K562 (cell line): ENCODE data around the gene TTC9C. TPM values are rescaled to one million over a fixed set of nuclear protein-coding genes. Genes with fewer than 3 reads are reported as not detected.

Experiments used
- CSDE1 ChIP-seq, 2 experiments: fragments of 450-650 bp; IDR thresholded peaks; 2 replicates each; pipeline ENCODE4 v1.6.1; 2016; ENCODE audit warnings: mild to moderate bottlenecking in 1 of 2
- ERF ChIP-seq: fragments of 450-650 bp; formaldehyde crosslinking; IDR thresholded peaks from 2 replicates; pipeline ENCODE4 v1.4.0; 2020; ENCODE audit warnings: mild to moderate bottlenecking, mixed read lengths
- ETS2 ChIP-seq: IDR thresholded peaks from 2 replicates; pipeline ENCODE4 v1.6.1; 2016; ENCODE audit warnings: borderline replicate concordance, missing genetic modification characterization, mild to moderate bottlenecking, moderate library complexity, missing compliant biosample characterization; ENCODE audit not compliant: poor library complexity, severe bottlenecking
- GATAD2B ChIP-seq: fragments of 450-650 bp; IDR thresholded peaks from 2 replicates; pipeline ENCODE4 v1.6.1; 2017; ENCODE audit warnings: mild to moderate bottlenecking, borderline replicate concordance
- HINFP ChIP-seq: fragments of 450-650 bp; conservative IDR thresholded peaks from 2 replicates; pipeline ENCODE4 v1.6.1; 2016; ENCODE audit warnings: missing genetic modification characterization, low read depth, mild to moderate bottlenecking, control low read depth, missing compliant biosample characterization
- HLTF ChIP-seq: fragments of 450-650 bp; IDR thresholded peaks from 2 replicates; pipeline ENCODE4 v1.6.1; 2016
- NFE2 ChIP-seq: IDR thresholded peaks from 2 replicates; pipeline ENCODE4 v1.6.1; 2014; ENCODE audit warnings: antibody characterized with exemption, low read depth
- POLR3G ChIP-seq: IDR thresholded peaks from 2 replicates; pipeline ENCODE4 v1.6.1; 2011; ENCODE audit not compliant: insufficient read length, insufficient replicate concordance; ENCODE audit errors: extremely low read depth
- POU5F1 ChIP-seq: fragments of 150-350 bp; IDR thresholded peaks from 2 replicates; pipeline ENCODE4 v1.6.1; 2014; ENCODE audit warnings: borderline replicate concordance, low read length, low read depth, mild to moderate bottlenecking; ENCODE audit not compliant: partially characterized antibody
- PTRF ChIP-seq: fragments of 450-650 bp; IDR thresholded peaks from 2 replicates; pipeline ENCODE4 v1.6.1; 2016; ENCODE audit warnings: mild to moderate bottlenecking, missing genetic modification characterization, missing compliant biosample characterization
- SIN3A ChIP-seq, 2 experiments: fragments of 150-350 bp in 1 of 2; IDR thresholded peaks; 2 replicates each; pipeline ENCODE4 v1.6.1; 2011 to 2016; ENCODE audit warnings: borderline replicate concordance in 2 of 2, low read depth in 2 of 2, low read length in 2 of 2, mild to moderate bottlenecking in 2 of 2, moderate library complexity in 2 of 2; ENCODE audit not compliant: control insufficient read depth in 1 of 2
- SRSF1 ChIP-seq: fragments of 200-400 bp; formaldehyde crosslinking; IDR thresholded peaks from 2 replicates; pipeline ENCODE4 v1.6.1; 2017; ENCODE audit warnings: mild to moderate bottlenecking, low read depth, low read length, moderate library complexity
- TAF15 ChIP-seq: fragments of 200-400 bp; formaldehyde crosslinking; IDR thresholded peaks from 2 replicates; pipeline ENCODE4 v1.6.1; 2017; ENCODE audit warnings: mild to moderate bottlenecking, low read depth, low read length, moderate library complexity
- ZFP30 ChIP-seq: fragments of 250-450 bp; sonication (Bioruptor Pico); IDR thresholded peaks from 2 replicates; pipeline ENCODE4 v1.8.0; 2022; ENCODE audit warnings: moderate library complexity, mild to moderate bottlenecking, inconsistent platforms, borderline replicate concordance
- ZNF347 ChIP-seq: fragments of 450-650 bp; formaldehyde crosslinking; IDR thresholded peaks from 2 replicates; pipeline ENCODE4 v1.4.0; 2020; ENCODE audit warnings: low read depth, mild to moderate bottlenecking, moderate library complexity
- ZNF584 ChIP-seq: fragments of 200-800 bp; sonication (Bioruptor generic); IDR thresholded peaks from 2 replicates; pipeline ENCODE4 v1.6.1; 2016; ENCODE audit warnings: low read depth, mild to moderate bottlenecking, missing genetic modification characterization, missing compliant biosample characterization
- ZNF699 ChIP-seq: fragments of 250-450 bp; sonication (Bioruptor Pico); IDR thresholded peaks from 2 replicates; pipeline ENCODE4 v1.8.0; 2021; ENCODE audit warnings: mild to moderate bottlenecking, moderate library complexity; ENCODE audit not compliant: insufficient replicate concordance
- polyA plus RNA-seq, 8 experiments: library from polyadenylated mRNA; depleted of rRNA in 4 of 8; stranded (reverse) in 5 of 8; unstranded in 3 of 8; fragments of >200 nt; fragmentation: Nextera tagmentation in 2 of 8; fragmentation: Illumina TruSeq in 1 of 8; extraction: Ambion mirVana in 2 of 8; extraction: Trizol in 1 of 8; gene quantifications; 2 replicates each; pipeline versions ENCODE4 v1.2.1 to v1.2.3, GENCODE V29; 2011 to 2014; ENCODE audit warnings: inconsistent platforms in 1 of 8, missing spikeins in 1 of 8
- total RNA-seq, 7 experiments: library from RNA; depleted of rRNA in 6 of 7; stranded (reverse); fragments of >200 nt in 6 of 7; fragmentation: Illumina TruSeq in 2 of 7; extraction: Trizol in 2 of 7; gene quantifications; 2 replicates each; pipeline versions ENCODE4 v1.2.1 to v1.2.3, GENCODE V29; 2011 to 2021; ENCODE audit warnings: low replicate concordance in 1 of 7
- TF ChIP-seq, protein P1 (sequence below): fragments of 450-650 bp; IDR thresholded peaks from 2 replicates; pipeline ENCODE4 v1.6.1; 2016; ENCODE audit warnings: low read depth, mild to moderate bottlenecking, moderate library complexity
- TF ChIP-seq, protein P2 (sequence below): sonication (generic); formaldehyde crosslinking; IDR thresholded peaks from 2 replicates; pipeline ENCODE4 v1.8.1; 2023; ENCODE audit warnings: mild to moderate bottlenecking, missing genetic modification reagents, moderate library complexity
- TF ChIP-seq, protein P3 (sequence below): sonication (generic); formaldehyde crosslinking; IDR thresholded peaks from 2 replicates; pipeline ENCODE4 v1.5.0; 2020; ENCODE audit warnings: missing genetic modification reagents
- TF ChIP-seq, protein P4 (sequence below): IDR thresholded peaks from 3 replicates; pipeline ENCODE4 v1.6.1; 2011; ENCODE audit warnings: borderline replicate concordance, mild to moderate bottlenecking; ENCODE audit not compliant: insufficient read length, insufficient read depth

TTC9C gene
- total and polyA plus RNA-seq, 9 of the 15 experiments (the other 6 are each of a cell fraction or from before 2014, with no cell fraction given) = 32.8 to 59.0 (median 37.1) TPM

- no peak for TF ChIP-seq PTRF (tag)
- TF ChIP-seq ETS2 (tag) = no peak
- TF ChIP-seq ZNF347 (CRISPR knock-in tag) = no peak
- TF ChIP-seq ZFP30 (CRISPR knock-in tag) = no peak
- TF ChIP-seq ZNF584 (CRISPR knock-in tag) = no peak
- TF ChIP-seq, protein P1, sequence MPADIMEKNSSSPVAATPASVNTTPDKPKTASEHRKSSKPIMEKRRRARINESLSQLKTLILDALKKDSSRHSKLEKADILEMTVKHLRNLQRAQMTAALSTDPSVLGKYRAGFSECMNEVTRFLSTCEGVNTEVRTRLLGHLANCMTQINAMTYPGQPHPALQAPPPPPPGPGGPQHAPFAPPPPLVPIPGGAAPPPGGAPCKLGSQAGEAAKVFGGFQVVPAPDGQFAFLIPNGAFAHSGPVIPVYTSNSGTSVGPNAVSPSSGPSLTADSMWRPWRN = no peak
- peak; percentile 71; the same call in 1 of the 2 replicates for TF ChIP-seq ERF
- no peak for TF ChIP-seq ZNF699 (CRISPR knock-in tag)
- no peak for TF ChIP-seq SRSF1
- TF ChIP-seq GATAD2B = no peak
- TF ChIP-seq, protein P2, sequence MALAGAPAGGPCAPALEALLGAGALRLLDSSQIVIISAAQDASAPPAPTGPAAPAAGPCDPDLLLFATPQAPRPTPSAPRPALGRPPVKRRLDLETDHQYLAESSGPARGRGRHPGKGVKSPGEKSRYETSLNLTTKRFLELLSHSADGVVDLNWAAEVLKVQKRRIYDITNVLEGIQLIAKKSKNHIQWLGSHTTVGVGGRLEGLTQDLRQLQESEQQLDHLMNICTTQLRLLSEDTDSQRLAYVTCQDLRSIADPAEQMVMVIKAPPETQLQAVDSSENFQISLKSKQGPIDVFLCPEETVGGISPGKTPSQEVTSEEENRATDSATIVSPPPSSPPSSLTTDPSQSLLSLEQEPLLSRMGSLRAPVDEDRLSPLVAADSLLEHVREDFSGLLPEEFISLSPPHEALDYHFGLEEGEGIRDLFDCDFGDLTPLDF (CRISPR knock-in tag) = no peak
- TF ChIP-seq CSDE1 (IDR thresholded peaks at IDR 0.05) = peak in 1 of 2 experiments; percentile 41; a peak in 1 of 4 replicates
- TF ChIP-seq POU5F1 = no peak
- TF ChIP-seq, protein P3, sequence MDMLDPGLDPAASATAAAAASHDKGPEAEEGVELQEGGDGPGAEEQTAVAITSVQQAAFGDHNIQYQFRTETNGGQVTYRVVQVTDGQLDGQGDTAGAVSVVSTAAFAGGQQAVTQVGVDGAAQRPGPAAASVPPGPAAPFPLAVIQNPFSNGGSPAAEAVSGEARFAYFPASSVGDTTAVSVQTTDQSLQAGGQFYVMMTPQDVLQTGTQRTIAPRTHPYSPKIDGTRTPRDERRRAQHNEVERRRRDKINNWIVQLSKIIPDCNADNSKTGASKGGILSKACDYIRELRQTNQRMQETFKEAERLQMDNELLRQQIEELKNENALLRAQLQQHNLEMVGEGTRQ = no peak
- no peak for TF ChIP-seq HLTF
- TF ChIP-seq POLR3G = no peak
- peak; percentile 61 for TF ChIP-seq NFE2
- TF ChIP-seq HINFP = no peak
- peak; percentile 55 to 56; a peak in 1 of 4 replicates for TF ChIP-seq SIN3A (IDR thresholded peaks at IDR 0.05; ENCODE audit: borderline replicate concordance in 2 of 2, control insufficient read depth in 1 of 2, low read depth in 2 of 2, low read length in 2 of 2)
- TF ChIP-seq, protein P4, sequence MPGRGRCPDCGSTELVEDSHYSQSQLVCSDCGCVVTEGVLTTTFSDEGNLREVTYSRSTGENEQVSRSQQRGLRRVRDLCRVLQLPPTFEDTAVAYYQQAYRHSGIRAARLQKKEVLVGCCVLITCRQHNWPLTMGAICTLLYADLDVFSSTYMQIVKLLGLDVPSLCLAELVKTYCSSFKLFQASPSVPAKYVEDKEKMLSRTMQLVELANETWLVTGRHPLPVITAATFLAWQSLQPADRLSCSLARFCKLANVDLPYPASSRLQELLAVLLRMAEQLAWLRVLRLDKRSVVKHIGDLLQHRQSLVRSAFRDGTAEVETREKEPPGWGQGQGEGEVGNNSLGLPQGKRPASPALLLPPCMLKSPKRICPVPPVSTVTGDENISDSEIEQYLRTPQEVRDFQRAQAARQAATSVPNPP = no peak
- TF ChIP-seq TAF15 = no peak
These were observed 22.1 kb upstream of the TTC9C start (continued) for GRCh38 chr11:62705880-62706849.
